Skeletal muscle satellite cell (primary cell): Measurements from ENCODE around the gene CRYBG1.

ENCODE experiments used
- H3K27me3 ChIP-seq: 2 replicates; pipeline ENCODE4 v1.7.0; 2013; ENCODE audit warnings: low read length; ENCODE audit not compliant: control insufficient read depth, insufficient read depth
- H3K36me3 ChIP-seq: 2 replicates; pipeline ENCODE4 v1.7.0; 2013; ENCODE audit warnings: mild to moderate bottlenecking, control low read depth, low read length; ENCODE audit not compliant: insufficient read depth
- H3K4me1 ChIP-seq: 2 replicates; pipeline ENCODE4 v1.7.0; 2013; ENCODE audit warnings: low read length; ENCODE audit not compliant: control insufficient read depth, insufficient read depth
- H3K4me2 ChIP-seq: 2 replicates; pipeline ENCODE4 v1.7.0; 2013; ENCODE audit warnings: mild to moderate bottlenecking, low read length
- H3K4me3 ChIP-seq: 2 replicates; pipeline ENCODE4 v1.7.0; 2013; ENCODE audit warnings: low read length
- H3K9ac ChIP-seq: 2 replicates; pipeline ENCODE4 v1.7.0; 2013; ENCODE audit warnings: mild to moderate bottlenecking, low read depth, low read length, moderate library complexity
- H3K9me3 ChIP-seq: replicated peaks from 2 replicates; pipeline ENCODE4 v1.7.0; 2013; ENCODE audit warnings: mild to moderate bottlenecking, control low read depth, low read length

CRYBG1 gene

GRCh38 chr6:106450653-106451052 lies 90.1 kb downstream of the CRYBG1 start:
- H3K4me2 ChIP-seq: no peak overlapping the region
- H3K4me1 ChIP-seq: no peaks in the 10 kb centered on the region
- no peaks in the 10 kb centered on the region for H3K36me3 ChIP-seq
- no peaks in the 10 kb centered on the region for H3K9me3 ChIP-seq
- no peak overlapping the region for H3K4me3 ChIP-seq
- no peak overlapping the region for H3K9ac ChIP-seq
- H3K27me3 ChIP-seq: no peaks in the 10 kb centered on the region

- no peak overlapping the region for H3K4me2 ChIP-seq
- no peak overlapping the region for H3K9ac ChIP-seq
- no peaks in the 10 kb centered on the region for H3K36me3 ChIP-seq
- H3K4me3 ChIP-seq: no peak overlapping the region
- H3K9me3 ChIP-seq: no peaks in the 10 kb centered on the region
- no peaks in the 10 kb centered on the region for H3K27me3 ChIP-seq
- no peaks in the 10 kb centered on the region for H3K4me1 ChIP-seq
Observed at GRCh38 chr6:106451439-106451838, 90.9 kb downstream of the CRYBG1 start.

GRCh38 chr6:106452628-106453027 lies 92.1 kb downstream of the CRYBG1 start:
- Histone ChIP-seq H3K4me1 (no peaks in the 10 kb centered on the region), H3K27me3 (no peaks in the 10 kb centered on the region), H3K4me3 (no peak overlapping the region), H3K4me2 (no peak overlapping the region), H3K36me3 (no peaks in the 10 kb centered on the region), H3K9ac (no peak overlapping the region), H3K9me3 (no peaks in the 10 kb centered on the region)

DNA sequence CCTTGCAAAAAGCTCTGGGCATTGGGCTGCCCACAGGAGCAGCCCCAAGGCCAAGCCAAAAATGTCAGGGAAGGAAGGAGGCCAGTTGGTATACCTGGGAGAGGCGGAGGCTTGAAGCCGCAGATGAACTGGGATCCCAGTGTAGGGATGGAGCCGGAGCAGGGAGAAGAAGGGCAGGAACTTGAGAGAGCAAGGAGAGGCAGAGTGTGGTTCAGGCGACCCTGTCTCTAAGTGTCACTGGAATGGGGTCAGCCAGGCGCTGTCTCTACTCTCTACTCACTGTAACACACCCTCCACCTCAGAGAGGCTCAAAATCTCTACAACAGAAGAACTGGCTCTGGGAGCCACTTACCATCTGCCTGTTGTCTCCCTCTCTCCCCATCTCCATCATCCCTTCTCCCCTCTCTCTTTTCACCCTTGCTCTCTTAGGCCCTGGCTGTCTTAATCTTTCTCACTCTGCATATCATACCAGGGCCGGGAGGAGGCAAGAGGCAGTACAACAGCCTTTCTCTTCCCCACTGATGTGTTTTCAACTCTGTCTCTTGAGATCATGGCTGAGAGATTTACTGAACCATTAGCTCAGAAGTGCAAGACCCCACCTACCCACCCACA lies 93.3 kb downstream of the CRYBG1 start:
- Histone ChIP-seq H3K36me3 (no peaks in the 10 kb centered on the region), H3K4me3 (no peak overlapping the region)

GRCh38 chr6:106456756-106457155 lies 96.2 kb downstream of the CRYBG1 start:
- H3K9me3 ChIP-seq: no peaks in the 10 kb centered on the region
- no peak overlapping the region for H3K4me3 ChIP-seq
- H3K4me2 ChIP-seq: no peak overlapping the region
- H3K9ac ChIP-seq: no peak overlapping the region
- no peaks in the 10 kb centered on the region for H3K36me3 ChIP-seq
- H3K4me1 ChIP-seq: no peaks in the 10 kb centered on the region
- peaks cover 4% of the 10 kb centered on the region for H3K27me3 ChIP-seq

More for the DNA sequence above, 93.3 kb downstream of the CRYBG1 start:
- Histone ChIP-seq H3K4me2 (no peak overlapping the region), H3K4me1 (no peaks in the 10 kb centered on the region), H3K9me3 (no peaks in the 10 kb centered on the region), H3K27me3 (peaks cover 4% of the 10 kb centered on the region), H3K9ac (no peak overlapping the region)

DNA sequence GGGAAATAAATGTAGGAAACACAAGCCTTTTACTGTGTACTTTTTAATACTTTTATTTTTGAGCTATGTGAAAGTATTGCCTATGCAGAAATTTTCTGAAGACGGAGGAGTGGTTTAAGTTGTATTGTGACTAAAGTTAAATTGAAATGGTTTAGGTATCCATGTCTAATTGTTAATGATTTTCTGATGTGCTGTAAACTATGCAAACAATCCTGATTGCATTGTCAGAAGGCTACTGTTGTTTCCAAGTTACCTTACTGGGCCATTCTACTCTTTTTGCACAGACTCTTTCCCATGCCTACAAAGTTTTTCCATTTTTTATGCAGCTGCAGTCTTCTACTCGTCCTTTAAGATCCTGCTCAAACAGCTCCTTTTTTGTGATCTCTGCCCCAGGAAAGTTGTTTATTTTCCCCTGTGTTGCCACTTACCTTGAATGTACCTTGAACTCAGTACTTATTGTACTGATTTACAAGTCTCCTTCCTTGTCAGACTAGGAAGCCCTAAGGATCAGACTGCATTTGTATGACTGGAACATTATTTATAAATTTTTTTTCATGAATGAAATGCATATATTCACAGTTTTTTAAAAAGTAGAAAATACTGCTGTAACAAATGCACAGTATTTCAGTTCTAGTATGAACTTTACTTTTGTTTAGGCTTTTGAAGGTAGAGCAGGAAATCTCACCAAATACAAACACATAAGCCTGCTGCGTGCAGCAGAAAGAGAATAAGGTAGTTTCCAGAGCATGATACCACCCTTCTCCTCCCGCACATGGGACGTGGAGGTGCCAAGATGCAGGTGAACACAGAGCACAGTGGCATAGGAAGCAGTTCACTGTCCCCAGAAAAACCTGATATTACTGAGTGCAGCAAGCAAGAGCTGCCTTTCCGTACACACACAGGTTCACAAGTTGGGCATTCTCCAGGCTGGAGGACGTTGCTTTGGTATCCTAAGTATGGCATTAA lies 97.8 kb downstream of the CRYBG1 start:
- Histone ChIP-seq H3K9me3 (no peaks in the 10 kb centered on the region), H3K4me1 (no peaks in the 10 kb centered on the region), H3K36me3 (no peaks in the 10 kb centered on the region), H3K4me2 (no peak overlapping the region), H3K4me3 (no peak overlapping the region), H3K9ac (no peak overlapping the region), H3K27me3 (peaks cover 4% of the 10 kb centered on the region)

DNA sequence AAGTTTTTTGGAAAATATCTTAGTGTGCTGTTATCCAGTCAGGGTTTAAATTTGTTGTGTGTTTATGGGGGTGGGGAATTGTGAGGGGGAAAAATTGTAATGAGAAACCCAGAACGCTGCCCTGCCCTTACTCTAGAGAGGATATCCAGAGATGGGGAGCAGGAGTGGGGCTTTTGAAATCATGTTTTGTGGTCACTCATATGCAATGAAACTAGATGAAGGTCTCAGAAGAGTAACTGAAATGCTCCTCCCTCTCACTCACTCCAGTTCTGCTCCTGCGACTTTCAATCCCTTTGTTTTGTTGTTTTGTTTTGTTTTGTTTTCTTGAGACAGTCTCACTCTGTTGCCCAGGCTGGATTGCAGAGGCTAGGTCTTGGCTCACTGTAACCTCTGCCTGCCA lies 100.0 kb downstream of the CRYBG1 start:
- Histone ChIP-seq H3K36me3 (no peaks in the 10 kb centered on the region), H3K4me3 (no peak overlapping the region), H3K4me1 (no peaks in the 10 kb centered on the region), H3K27me3 (peaks cover 4% of the 10 kb centered on the region), H3K9ac (no peak overlapping the region), H3K4me2 (no peak overlapping the region), H3K9me3 (no peaks in the 10 kb centered on the region)

GRCh38 chr6:106461084-106461483 lies 100.6 kb downstream of the CRYBG1 start:
- H3K9me3 ChIP-seq: no peaks in the 10 kb centered on the region
- H3K27me3 ChIP-seq: peaks cover 4% of the 10 kb centered on the region
- H3K4me2 ChIP-seq: no peak overlapping the region
- H3K4me3 ChIP-seq: no peak overlapping the region
- no peak overlapping the region for H3K9ac ChIP-seq
- no peaks in the 10 kb centered on the region for H3K36me3 ChIP-seq
- no peaks in the 10 kb centered on the region for H3K4me1 ChIP-seq

DNA sequence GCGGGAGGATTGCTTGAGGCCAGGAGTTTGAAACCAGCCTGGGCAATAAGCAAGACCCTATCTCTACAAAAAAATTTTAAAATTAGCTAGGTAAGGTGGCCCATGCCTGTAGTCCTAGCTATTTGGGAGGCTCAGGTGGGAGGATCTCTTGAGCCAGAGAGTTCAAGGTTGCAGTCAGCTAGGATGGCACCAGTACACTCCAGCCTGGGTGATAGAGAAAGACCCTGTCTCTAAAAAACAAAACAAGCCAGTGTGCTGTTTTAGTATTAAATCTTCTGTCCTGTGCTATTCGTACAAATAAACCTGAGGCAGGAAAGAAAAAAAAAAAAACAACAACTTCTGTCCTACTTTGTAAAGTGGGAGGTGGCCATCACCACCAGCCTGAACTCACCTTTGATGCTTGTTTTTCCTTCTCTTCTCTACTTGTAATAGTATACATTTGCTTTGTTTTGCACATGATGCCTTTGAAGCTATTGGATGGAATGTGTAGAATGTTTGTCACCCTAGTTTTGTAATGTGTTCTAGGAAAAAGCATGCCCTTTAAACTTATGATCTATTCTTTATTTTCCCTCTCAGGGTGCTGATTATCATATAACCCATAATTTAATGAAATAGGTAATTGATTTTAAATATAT lies 102.5 kb downstream of the CRYBG1 start:
- H3K9me3 ChIP-seq: no peaks in the 10 kb centered on the region
- no peak overlapping the region for H3K4me2 ChIP-seq
- H3K4me1 ChIP-seq: no peaks in the 10 kb centered on the region
- H3K36me3 ChIP-seq: no peaks in the 10 kb centered on the region
- H3K4me3 ChIP-seq: no peak overlapping the region
- H3K9ac ChIP-seq: no peak overlapping the region
- H3K27me3 ChIP-seq: peaks cover 4% of the 10 kb centered on the region

DNA sequence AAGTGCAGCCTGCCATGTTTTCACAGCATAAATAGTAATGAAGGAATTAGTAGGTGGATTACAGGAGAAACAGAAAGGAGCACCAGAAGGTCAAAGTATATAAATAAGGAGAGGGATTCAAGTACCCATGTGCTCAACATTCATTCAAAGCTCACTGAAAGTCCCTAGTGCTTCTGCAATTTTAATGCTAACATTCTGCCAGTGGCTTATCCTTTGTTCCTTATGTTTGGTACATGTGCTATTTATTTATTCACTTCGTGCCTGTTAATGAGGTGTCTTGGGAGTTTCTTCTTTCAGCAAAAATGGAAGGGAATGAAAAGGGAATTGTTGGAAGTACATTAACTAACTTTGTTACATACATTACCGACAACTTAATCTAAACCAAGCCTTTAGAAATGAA lies 105.7 kb downstream of the CRYBG1 start:
- Histone ChIP-seq H3K4me3 (no peak overlapping the region), H3K36me3 (no peaks in the 10 kb centered on the region), H3K9ac (no peak overlapping the region), H3K4me2 (no peak overlapping the region), H3K9me3 (no peaks in the 10 kb centered on the region), H3K27me3 (no peaks in the 10 kb centered on the region), H3K4me1 (peaks cover 3% of the 10 kb centered on the region)

- Histone ChIP-seq H3K9me3 (no peaks in the 10 kb centered on the region), H3K4me3 (no peak overlapping the region), H3K27me3 (no peaks in the 10 kb centered on the region), H3K9ac (no peak overlapping the region), H3K36me3 (no peaks in the 10 kb centered on the region), H3K4me1 (peaks cover 8% of the 10 kb centered on the region), H3K4me2 (no peak overlapping the region)
Observed at GRCh38 chr6:106468935-106469334, 108.4 kb downstream of the CRYBG1 start.
